ENCODE data around the gene FAF1. TPM values are rescaled to one million over a fixed set of nuclear protein-coding genes. Genes with fewer than 3 reads are reported as not detected.

Gene FAF1
- total RNA-seq, 1 donor from 2014 or later, result 52.7 TPM

DNA sequence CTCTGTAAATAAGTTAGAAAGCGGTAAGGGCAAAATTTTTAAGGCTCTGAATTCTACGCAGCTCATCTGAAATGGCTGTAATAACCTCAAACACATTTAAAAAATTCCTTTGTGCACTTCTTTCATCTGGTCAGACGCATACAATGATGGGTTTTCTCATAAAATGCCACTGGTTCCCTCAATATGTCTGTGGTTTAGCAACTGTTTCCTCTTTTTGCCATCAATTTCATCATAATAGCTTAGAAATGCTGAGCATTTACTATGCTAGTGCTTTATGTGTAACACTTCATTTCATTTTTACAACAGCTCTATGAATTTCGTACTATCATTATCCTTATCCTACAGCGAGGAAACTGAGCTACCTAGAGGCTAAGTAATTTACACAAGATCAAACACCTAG lies 501.6 kb downstream of the FAF1 start:
- Histone ChIP-seq H3K4me3 (ENCODE audit: low read depth, low read length) (no peak overlapping the region), H3K36me3 (ENCODE audit: control insufficient read depth, insufficient read depth, low read length) (no peaks in the 10 kb centered on the region), H3K27me3 (ENCODE audit: control insufficient read depth, insufficient read depth, low read length) (no peaks in the 10 kb centered on the region)
- DNase-seq (ENCODE audit: low read depth), result no peak
- FAIRE-seq, result no peak
- TF ChIP-seq, protein P1, sequence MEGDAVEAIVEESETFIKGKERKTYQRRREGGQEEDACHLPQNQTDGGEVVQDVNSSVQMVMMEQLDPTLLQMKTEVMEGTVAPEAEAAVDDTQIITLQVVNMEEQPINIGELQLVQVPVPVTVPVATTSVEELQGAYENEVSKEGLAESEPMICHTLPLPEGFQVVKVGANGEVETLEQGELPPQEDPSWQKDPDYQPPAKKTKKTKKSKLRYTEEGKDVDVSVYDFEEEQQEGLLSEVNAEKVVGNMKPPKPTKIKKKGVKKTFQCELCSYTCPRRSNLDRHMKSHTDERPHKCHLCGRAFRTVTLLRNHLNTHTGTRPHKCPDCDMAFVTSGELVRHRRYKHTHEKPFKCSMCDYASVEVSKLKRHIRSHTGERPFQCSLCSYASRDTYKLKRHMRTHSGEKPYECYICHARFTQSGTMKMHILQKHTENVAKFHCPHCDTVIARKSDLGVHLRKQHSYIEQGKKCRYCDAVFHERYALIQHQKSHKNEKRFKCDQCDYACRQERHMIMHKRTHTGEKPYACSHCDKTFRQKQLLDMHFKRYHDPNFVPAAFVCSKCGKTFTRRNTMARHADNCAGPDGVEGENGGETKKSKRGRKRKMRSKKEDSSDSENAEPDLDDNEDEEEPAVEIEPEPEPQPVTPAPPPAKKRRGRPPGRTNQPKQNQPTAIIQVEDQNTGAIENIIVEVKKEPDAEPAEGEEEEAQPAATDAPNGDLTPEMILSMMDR (IDR thresholded peaks at IDR 0.05; ENCODE audit: insufficient read depth, low read length, severe bottlenecking), result no peak

DNA sequence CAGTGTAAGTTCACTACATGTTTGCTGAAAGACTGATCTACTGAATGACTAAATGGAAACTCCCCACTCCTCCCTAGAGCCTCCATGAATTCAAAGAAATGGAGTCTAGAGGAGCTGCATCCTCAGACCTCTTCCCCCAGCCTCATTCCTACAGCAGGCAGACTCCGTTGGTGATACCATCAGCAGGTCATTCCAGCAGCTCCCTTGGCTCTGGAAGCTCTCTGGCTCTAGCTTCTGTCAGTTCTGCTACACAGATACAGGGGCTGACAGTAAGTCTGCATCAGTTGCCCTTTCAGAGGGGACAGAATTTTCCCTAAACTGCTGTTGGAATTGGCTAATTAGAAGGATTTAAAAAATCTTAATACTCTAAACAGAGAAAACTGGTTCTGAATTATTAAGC lies 505.2 kb downstream of the FAF1 start:
- no peak for DNase-seq (ENCODE audit: low read depth)
- TF ChIP-seq, protein P1 (IDR thresholded peaks at IDR 0.05; ENCODE audit: insufficient read depth, low read length, severe bottlenecking), result no peak
- no peak for FAIRE-seq
- no peaks in the 10 kb centered on the region for H3K36me3 ChIP-seq (ENCODE audit: control insufficient read depth, insufficient read depth, low read length)
- H3K4me3 ChIP-seq (ENCODE audit: low read depth, low read length), result no peak overlapping the region
- H3K27me3 ChIP-seq (ENCODE audit: control insufficient read depth, insufficient read depth, low read length), result no peaks in the 10 kb centered on the region

DNA sequence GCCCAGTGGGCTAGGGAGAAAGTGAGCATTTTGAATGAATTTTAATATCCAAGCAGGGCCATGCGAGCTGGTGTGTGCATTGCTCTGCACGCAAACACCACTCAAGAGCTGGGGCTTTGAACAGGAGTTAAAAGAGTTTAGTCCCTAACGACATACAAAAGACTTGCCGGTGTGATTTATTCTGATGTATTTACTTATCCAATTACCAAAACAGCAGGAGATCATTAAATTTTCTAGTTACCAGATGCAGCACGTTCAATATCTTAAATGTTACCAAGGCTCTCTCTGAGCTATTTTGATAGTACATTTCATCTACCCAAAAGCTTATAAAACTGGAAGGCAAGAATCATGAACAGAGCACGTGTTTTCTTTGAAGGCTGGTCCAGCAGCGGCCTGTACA lies 506.8 kb downstream of the FAF1 start:
- DNase-seq (ENCODE audit: low read depth) (no peak), FAIRE-seq (no peak)
- TF ChIP-seq, protein P1 (IDR thresholded peaks at IDR 0.05; ENCODE audit: insufficient read depth, low read length, severe bottlenecking), result no peak
- no peaks in the 10 kb centered on the region for H3K36me3 ChIP-seq (ENCODE audit: control insufficient read depth, insufficient read depth, low read length)
- H3K4me3 ChIP-seq (ENCODE audit: low read depth, low read length), result no peak overlapping the region
- no peaks in the 10 kb centered on the region for H3K27me3 ChIP-seq (ENCODE audit: control insufficient read depth, insufficient read depth, low read length)

DNA sequence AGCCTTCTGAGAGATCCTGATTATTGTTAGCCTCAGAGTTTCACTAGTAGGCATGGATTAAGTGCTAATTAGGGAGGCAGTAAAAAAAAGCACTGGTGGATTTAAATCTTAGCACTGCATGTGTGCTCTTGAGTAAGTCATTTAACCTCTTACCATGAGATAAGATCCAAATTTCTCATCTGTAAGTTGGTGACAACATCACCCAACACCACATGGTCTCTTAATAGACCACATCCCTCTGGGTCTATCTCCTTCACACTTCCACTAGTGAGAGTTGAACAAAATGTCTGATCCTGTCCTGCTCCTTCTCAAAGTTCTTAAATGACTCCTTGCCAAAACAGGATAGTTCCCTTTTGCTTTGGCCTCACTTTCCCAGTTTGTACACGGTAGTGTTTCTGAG lies 507.4 kb downstream of the FAF1 start:
- DNase-seq (ENCODE audit: low read depth), result no peak
- TF ChIP-seq, protein P1 (IDR thresholded peaks at IDR 0.05; ENCODE audit: insufficient read depth, low read length, severe bottlenecking), result no peak
- H3K27me3 ChIP-seq (ENCODE audit: control insufficient read depth, insufficient read depth, low read length), result no peaks in the 10 kb centered on the region
- H3K36me3 ChIP-seq (ENCODE audit: control insufficient read depth, insufficient read depth, low read length), result no peaks in the 10 kb centered on the region
- H3K4me3 ChIP-seq (ENCODE audit: low read depth, low read length), result no peak overlapping the region
- FAIRE-seq, result no peak

DNA sequence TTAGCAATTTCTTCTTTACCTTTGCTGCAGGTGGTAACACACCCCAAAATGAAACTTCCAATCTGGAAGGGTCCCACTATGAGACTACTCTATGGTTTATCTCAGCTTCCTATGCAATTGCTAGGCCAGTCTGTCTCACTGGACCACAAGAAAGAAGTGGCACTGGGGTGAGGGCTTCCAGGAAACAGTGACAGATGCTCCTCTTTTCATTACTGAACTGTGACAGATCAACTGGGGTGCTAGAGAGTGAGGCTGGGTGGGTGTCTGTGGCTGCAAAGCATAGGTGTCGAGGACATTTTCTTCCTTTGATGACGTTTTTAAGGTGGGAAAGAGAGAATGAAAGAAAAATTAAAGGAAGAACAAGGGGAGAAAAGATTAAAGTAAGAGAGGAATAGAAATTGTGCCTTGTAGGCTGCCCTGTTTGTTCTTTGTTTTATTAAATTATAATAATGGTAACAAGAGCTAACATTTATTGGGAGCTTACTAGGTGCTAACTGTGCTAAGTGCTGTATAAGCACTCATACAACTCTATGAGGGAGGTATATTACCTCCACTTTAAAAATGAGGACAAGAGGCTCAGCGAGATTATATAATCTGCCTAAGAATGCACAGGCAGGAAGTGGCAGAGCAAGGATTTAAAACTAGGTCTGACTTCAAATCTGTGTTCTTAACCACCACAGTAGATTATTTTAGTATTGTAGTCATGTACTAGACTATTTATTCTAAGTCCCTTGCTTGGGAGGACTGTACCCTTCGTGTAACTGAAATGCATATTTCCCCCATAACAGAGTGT lies 509.0 kb downstream of the FAF1 start:
- no peaks in the 10 kb centered on the region for H3K27me3 ChIP-seq (ENCODE audit: control insufficient read depth, insufficient read depth, low read length)
- H3K4me3 ChIP-seq (ENCODE audit: low read depth, low read length), result no peak overlapping the region
- no peak for FAIRE-seq
- no peaks in the 10 kb centered on the region for H3K36me3 ChIP-seq (ENCODE audit: control insufficient read depth, insufficient read depth, low read length)
- TF ChIP-seq, protein P1 (IDR thresholded peaks at IDR 0.05; ENCODE audit: insufficient read depth, low read length, severe bottlenecking), result no peak
- no peak for DNase-seq (ENCODE audit: low read depth)

DNA sequence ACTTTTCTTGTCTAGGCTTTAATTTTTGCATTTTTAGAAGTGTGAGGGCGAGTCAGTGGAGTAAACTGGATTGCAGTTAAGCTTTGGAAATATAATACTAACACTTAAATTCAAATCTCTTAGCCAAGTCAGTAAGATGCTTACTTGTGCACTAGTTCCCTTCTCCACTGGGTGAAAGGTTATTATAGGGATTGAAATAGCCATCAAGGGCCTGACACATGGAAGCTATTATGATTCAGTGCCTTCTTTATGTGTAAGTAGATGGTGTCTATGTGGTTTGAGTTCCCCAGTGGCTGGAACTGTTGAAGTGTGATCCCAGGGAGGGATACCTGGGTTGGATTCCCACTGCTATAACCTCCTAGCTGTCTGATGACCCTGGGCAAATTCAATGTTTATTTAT lies 512.1 kb downstream of the FAF1 start:
- TF ChIP-seq, protein P1 (IDR thresholded peaks at IDR 0.05; ENCODE audit: insufficient read depth, low read length, severe bottlenecking), result no peak
- FAIRE-seq, result no peak

More for the DNA sequence above, 512.1 kb downstream of the FAF1 start:
- Histone ChIP-seq H3K4me3 (ENCODE audit: low read depth, low read length) (no peak overlapping the region), H3K36me3 (ENCODE audit: control insufficient read depth, insufficient read depth, low read length) (no peaks in the 10 kb centered on the region), H3K27me3 (ENCODE audit: control insufficient read depth, insufficient read depth, low read length) (no peaks in the 10 kb centered on the region)
- no peak for DNase-seq (ENCODE audit: low read depth)

Data from bronchial epithelial cell (primary cell).